Measurements from ENCODE around the gene SUMF2.
"Not testable (repeated sequence)": the region's sequence is repeated elsewhere in the genome, so short reads cannot be mapped to it uniquely, and the experiment has no call there.

The SUMF2 gene

DNA sequence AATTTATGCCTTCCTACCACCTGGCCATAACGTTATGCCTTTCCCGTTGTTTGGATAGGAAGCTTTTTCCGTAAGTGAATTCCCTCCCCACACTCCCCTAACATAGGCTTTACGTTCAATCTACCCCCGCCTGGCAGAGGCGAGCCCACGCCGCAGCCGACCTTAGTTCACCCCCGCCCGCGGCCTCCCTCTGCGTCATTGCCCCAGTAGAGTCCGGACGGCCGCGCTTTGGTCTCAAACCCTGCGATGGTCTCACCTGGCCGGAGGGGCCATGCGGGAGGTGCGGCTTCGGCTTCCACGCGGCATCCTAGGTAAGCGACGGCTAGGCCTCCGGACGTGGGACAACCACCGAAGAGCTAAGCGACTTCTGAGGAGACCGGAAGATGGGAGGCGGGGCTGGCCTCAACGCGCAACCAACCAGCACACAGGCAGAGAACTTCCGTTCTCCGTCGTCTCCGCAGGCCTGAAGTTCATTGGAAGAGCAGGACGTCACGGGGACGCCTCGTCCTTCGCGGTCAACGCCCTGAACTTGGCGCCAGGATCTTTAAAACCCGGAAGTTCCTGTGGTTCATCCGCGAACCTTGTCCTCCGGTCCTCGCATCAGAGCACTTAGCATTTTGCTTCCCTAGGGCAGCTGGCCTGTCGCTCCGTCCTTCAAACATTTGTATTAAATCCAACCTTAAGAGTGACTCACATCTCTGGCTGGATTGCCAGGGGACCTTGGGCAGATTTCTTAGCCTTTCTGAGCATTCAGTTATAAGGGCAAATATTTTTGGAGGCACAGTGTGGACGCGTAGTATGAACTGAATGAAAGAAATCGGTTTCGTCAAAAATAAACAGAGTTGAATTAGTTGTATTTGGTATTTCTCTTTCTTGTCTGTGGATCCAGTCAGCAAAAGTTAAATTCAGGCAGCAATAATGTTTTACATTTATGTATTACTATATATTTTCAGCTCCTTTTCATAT lies 42.3 kb downstream of the SUMF2 start, which contains the start of gene CHCHD2:
Gene CHCHD2, minus strand, starts transcription at position 369 of the 966 bp plus-strand sequence. Its CDS starts 63 bp downstream, at position 306.
- peak; percentile 99 for DNase-seq (ENCODE audit: low spot score)

GRCh38 chr7:56107954-56108258 lies 43.8 kb downstream of the SUMF2 start:
- no peak for DNase-seq (ENCODE audit: low spot score)

DNA sequence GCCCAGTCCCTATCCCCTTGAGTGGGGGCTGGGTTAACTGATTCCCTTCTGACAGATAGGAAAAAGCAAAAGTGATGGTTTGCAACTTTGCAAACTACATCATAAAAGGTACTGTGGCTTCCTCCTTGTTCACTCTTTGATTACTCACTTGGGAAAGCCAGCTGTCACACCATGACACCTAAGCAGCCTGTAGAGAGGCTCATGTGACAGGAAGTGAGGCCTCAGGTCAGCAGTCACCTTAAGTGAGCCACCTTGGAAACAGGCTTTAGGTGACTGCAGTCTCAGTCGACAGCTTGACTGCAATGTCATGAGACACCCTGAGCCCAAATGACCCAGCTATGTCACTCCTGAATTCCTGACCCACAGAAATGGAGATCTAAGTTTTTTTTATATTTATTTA lies 46.5 kb downstream of the SUMF2 start:
- no peak for DNase-seq (ENCODE audit: low spot score)

DNA sequence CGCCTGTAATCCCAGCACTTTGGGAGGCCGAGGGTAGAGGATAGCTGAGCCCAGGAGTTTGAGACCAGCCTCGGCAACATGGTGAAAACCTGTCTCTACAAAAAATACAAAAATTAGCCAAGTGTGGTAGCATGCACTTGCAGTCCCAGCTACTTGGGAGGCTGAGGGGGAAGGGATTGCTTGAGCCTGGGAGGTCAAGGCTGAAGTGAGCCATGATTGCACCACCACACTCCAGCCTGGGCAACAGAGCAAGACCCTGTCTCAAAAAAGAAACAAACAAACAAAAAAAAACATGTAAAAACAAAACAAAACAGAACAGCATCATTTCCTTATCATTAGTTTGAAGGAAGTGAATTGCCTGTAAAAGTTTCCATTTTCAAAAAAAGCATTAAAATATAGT lies 48.2 kb downstream of the SUMF2 start:
- not testable (repeated sequence) for DNase-seq (ENCODE audit: low spot score)

- no peak for DNase-seq (ENCODE audit: low spot score)
Observed at GRCh38 chr7:56115852-56116538, 51.9 kb downstream of the SUMF2 start, which contains the start of gene NUPR2. Gene NUPR2, minus strand, starts transcription at chr7:56116417. Its CDS starts 103 bp downstream, at chr7:56116314.

DNA sequence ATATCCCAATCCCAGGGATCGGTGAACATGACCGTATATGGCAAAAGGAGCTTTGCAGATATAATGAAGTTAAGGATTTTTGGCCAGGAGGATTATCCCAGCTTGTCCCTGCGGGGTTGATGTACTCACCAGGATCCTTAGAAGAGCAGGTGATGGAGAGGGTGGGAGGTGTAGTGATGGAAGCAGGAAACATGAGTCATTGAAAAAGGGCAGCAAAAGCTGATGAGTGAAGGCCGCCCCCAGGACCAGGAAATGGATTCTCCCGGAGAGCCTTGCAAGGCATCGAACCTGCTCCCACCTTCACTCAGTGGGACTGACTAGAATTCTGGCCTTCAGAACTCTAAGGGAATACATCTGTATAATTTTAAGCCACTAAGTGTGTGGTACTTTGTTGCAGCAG lies 57.4 kb downstream of the SUMF2 start:
- DNase-seq (ENCODE audit: low spot score): no peak

GRCh38 chr7:56124981-56125380 lies 60.9 kb downstream of the SUMF2 start:
- DNase-seq (ENCODE audit: low spot score): no peak

DNA sequence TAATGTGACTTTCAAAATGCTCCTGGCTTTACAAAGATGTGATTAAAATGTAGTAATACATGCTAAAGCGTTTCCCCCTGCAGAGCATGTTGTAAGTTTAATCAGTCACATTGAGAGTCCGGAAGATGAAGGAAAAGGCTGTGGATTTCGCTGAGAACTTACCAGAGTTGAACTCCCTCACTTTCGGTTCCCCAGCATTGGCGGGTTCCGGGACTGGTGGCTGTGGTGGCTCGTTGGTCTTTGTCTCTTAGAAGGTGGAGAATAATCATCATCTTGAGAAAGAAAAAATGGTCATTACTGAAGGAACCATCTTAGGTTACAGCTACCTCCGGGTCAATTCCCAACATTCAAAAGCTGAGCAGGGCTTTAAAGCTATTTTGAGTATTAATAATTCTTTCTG lies 61.7 kb downstream of the SUMF2 start:
- DNase-seq (ENCODE audit: low spot score): no peak

DNA sequence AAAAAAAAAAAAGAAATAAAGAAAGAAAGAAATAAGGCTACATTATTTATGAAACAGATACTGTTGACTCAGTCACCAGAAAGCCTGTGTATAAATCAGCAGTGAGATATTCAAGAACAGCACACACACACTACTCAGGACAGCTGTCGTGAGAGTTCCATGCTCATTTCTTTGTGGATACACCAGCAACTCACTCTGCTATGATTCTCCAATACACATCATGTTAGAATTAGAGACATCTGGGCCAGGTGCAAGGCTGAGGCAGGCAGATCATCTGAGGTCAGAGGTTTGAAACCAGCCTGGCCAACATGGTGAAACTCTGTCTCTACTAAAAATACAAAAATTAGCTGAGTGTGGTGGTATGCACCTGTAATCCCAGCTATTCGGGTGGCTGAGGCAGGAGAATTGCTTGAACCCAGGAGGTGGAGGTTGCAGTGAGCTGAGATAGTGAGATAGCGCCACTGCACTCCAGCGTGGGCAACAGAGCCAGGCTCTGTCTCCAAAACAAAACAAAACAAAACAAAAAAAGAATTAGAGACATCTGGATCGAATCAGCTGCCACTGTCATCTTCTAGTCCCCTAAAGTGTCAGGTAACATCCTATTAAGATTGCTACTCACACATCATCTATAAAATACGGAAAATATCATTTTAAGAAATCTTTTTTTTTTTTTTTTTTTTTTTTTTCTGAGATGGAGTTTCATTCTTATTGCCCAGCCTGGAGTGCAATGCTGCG lies 63.3 kb downstream of the SUMF2 start:
- no peak for DNase-seq (ENCODE audit: low spot score)

Small RNA genes within 50 kb of the gene (small RNA-seq; reads per million reads assigned to genes)
- 0.05 to 1.8 reads per million in 2 experiments for gene SNORA15
- 0.04 to 0.63 reads per million in 2 experiments for gene SNORA22B

Measured in SK-N-DZ (cell line).